IPS-20b (cell line): Measurements from ENCODE around the gene FAU.

Experiments
- H3K27ac ChIP-seq: one replicate; pipeline ENCODE4 v1.5.1; 2013; ENCODE audit warnings: low read length
- H3K27me3 ChIP-seq: 2 replicates; pipeline ENCODE4 v1.6.1; 2013; ENCODE audit warnings: mild to moderate bottlenecking, low read length, inconsistent platforms; ENCODE audit not compliant: insufficient read depth
- H3K36me3 ChIP-seq: 2 replicates; pipeline ENCODE4 v1.6.1; 2013; ENCODE audit warnings: low read depth, mild to moderate bottlenecking, inconsistent platforms, low read length, moderate library complexity; ENCODE audit not compliant: insufficient read depth
- H3K4me1 ChIP-seq: 2 replicates; pipeline ENCODE4 v1.6.1; 2013; ENCODE audit warnings: mild to moderate bottlenecking, control low read depth, inconsistent platforms, low read length, moderate library complexity; ENCODE audit not compliant: insufficient read depth
- H3K4me3 ChIP-seq: 2 replicates; pipeline ENCODE4 v1.5.1; 2013; ENCODE audit warnings: mild to moderate bottlenecking, low read length, inconsistent platforms
- H3K9ac ChIP-seq: 2 replicates; pipeline ENCODE4 v1.6.1; 2013; ENCODE audit warnings: low read depth, mild to moderate bottlenecking, inconsistent platforms, low read length, moderate library complexity
- H3K9me3 ChIP-seq: 2 replicates; pipeline ENCODE4 v1.6.1; 2013; ENCODE audit warnings: mild to moderate bottlenecking, low read depth, low read length, inconsistent platforms; ENCODE audit not compliant: insufficient read depth

Gene FAU

GRCh38 chr11:65116370-65117205, 5.3 kb downstream of the FAU start:
- Histone ChIP-seq H3K4me3 (peak overlapping the region; percentile 83), H3K27ac (no peak overlapping the region), H3K4me1 (peaks cover 7% of the 10 kb centered on the region; the same call in 1 of the 2 replicates), H3K9me3 (no peaks in the 10 kb centered on the region), H3K9ac (peak overlapping the region; percentile 92), H3K27me3 (no peaks in the 10 kb centered on the region), H3K36me3 (peaks cover 41% of the 10 kb centered on the region)

DNA sequence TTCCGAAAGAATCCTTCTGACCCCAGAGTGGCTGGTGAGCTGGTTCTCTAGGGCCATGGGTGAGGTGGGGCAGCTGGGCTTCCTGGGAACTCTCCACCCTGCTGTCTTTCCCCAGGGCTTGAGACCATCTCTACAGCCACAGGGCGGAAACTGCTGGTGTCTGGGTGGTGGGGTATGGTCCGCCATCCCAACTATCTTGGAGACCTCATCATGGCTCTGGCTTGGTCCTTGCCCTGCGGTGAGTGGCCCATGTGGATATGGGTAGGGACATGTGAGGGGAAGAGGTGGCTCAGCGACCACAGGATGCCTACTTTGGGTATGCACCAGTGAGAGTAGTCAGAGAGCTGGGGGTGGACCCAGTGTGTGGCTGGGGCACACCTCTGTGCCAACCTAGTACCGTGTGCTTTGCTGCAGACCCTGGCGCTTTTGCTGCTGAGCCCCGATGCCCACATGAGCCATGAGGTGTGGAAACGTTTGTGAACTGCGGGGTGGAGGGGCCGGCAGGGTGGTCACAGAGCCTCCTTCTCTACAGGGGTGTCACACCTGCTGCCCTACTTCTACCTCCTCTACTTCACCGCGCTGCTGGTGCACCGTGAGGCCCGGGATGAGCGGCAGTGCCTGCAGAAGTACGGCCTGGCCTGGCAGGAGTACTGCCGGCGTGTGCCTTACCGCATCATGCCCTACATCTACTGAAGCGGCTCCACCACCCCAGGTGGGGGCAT, 6.4 kb downstream of the FAU start:
- Histone ChIP-seq H3K4me3 (no peak overlapping the region), H3K9me3 (no peaks in the 10 kb centered on the region), H3K9ac (no peak overlapping the region), H3K27ac (no peak overlapping the region), H3K4me1 (peaks cover 5% of the 10 kb centered on the region; the same call in 1 of the 2 replicates), H3K27me3 (no peaks in the 10 kb centered on the region), H3K36me3 (peaks cover 33% of the 10 kb centered on the region)

- no peaks in the 10 kb centered on the region for H3K9me3 ChIP-seq
- H3K4me3 ChIP-seq = no peak overlapping the region
- H3K27ac ChIP-seq = no peak overlapping the region
- H3K9ac ChIP-seq = no peak overlapping the region
- H3K36me3 ChIP-seq = peaks cover 24% of the 10 kb centered on the region
- no peaks in the 10 kb centered on the region for H3K27me3 ChIP-seq
- H3K4me1 ChIP-seq = peaks cover 5% of the 10 kb centered on the region; the same call in 1 of the 2 replicates
These were observed 7.3 kb downstream of the FAU start for GRCh38 chr11:65114538-65115171.

GRCh38 chr11:65113839-65114238, 8.1 kb downstream of the FAU start:
- H3K4me3 ChIP-seq = no peak overlapping the region
- H3K27me3 ChIP-seq = no peaks in the 10 kb centered on the region
- H3K9me3 ChIP-seq = no peaks in the 10 kb centered on the region
- peaks cover 5% of the 10 kb centered on the region; the same call in 1 of the 2 replicates for H3K4me1 ChIP-seq
- H3K36me3 ChIP-seq = peaks cover 22% of the 10 kb centered on the region
- peak overlapping the region; percentile 95; the same call in 1 of the 2 replicates for H3K9ac ChIP-seq
- no peak overlapping the region for H3K27ac ChIP-seq

- no peak overlapping the region for H3K27ac ChIP-seq
- H3K4me1 ChIP-seq = peaks cover 5% of the 10 kb centered on the region; the same call in 1 of the 2 replicates
- H3K4me3 ChIP-seq = peak overlapping the region; percentile 93
- peaks cover 21% of the 10 kb centered on the region for H3K36me3 ChIP-seq
- no peaks in the 10 kb centered on the region for H3K27me3 ChIP-seq
- no peaks in the 10 kb centered on the region for H3K9me3 ChIP-seq
- peak overlapping the region; percentile 95; the same call in 1 of the 2 replicates for H3K9ac ChIP-seq
These were observed 8.6 kb downstream of the FAU start for GRCh38 chr11:65113361-65113756.

DNA sequence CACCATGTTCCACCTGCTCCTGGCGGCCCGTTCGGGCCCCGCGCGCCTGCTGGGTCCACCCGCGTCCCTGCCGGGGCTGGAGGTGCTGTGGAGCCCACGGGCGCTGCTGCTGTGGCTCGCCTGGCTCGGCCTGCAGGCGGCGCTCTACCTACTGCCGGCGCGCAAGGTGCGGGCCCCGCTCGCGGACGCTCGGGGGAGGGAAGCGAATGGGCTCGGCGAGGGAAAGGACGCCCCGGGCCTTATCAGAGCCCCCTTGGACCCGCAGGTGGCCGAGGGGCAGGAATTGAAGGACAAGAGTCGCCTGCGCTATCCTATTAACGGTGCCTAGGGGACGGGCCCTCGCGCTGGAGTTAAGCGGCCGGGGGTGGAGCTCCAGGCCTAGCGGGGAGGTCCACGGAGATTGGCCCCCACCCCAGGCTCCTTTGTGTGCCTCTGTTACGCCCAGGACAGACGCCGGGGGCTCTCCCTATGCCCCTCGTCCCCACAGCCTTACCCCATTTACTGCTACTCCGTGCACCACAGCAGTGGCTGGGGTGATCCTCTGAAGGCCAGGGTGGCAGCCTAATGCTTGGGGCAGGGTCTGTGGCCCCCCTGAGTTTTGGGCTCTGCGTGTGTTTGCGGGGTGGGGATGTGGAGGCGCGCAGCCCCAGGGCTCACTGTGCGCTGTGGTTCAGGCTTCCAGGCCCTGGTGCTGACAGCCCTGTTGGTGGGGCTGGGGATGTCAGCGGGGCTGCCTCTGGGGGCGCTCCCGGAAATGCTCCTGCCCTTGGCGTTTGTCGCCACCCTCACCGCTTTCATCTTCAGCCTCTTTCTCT, 9.2 kb downstream of the FAU start:
- Histone ChIP-seq H3K9me3 (no peaks in the 10 kb centered on the region), H3K36me3 (peaks cover 19% of the 10 kb centered on the region), H3K27me3 (no peaks in the 10 kb centered on the region), H3K4me1 (peaks cover 5% of the 10 kb centered on the region; the same call in 1 of the 2 replicates), H3K4me3 (peak overlapping the region; percentile 93), H3K9ac (peak overlapping the region; percentile 95), H3K27ac (no peak overlapping the region)

- H3K4me1 ChIP-seq = peaks cover 5% of the 10 kb centered on the region; the same call in 1 of the 2 replicates
- H3K27me3 ChIP-seq = no peaks in the 10 kb centered on the region
- H3K4me3 ChIP-seq = peak within 1 kb of the TSS; percentile 93
- peak within 1 kb of the TSS; percentile 95; the same call in 1 of the 2 replicates for H3K9ac ChIP-seq
- no peaks in the 10 kb centered on the region for H3K9me3 ChIP-seq
- peaks cover 21% of the 10 kb centered on the region for H3K36me3 ChIP-seq
- peak within 1 kb of the TSS; percentile 33 for H3K27ac ChIP-seq
These were observed 10.0 kb downstream of the FAU start, which contains the start of gene TM7SF2 for GRCh38 chr11:65111744-65112545. Gene TM7SF2, plus strand, starts transcription at chr11:65111872. Its CDS starts 144 bp downstream, at chr11:65112016.

DNA sequence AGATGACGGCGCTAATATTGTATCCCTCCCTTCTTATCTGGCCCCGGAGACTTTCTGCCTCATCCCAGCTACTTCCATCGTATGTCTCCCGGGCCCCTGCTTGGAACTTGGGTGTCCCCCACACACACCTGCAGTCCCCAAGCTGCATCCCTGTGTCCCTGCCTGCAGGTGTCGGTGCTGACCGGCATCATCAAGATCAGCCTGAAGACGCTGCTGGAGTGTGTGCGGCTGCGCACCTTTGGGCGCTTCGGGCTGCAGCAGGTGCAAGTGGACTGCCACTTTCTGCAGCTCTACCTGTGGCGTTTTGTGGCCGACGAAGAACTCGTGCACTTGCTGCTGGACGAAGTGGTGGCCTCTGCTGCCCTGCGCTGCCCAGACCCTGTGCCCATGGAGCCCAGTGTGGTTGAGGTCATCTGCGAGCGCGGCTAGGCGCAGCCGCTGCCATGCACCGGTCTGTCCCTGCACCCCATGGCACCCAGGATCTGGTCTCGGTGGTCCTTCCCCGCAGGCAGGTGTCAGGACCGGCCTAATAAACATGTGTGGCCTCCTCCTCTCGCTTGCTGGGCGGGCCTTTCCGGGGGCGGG, 10.7 kb downstream of the FAU start:
- H3K36me3 ChIP-seq = peaks cover 21% of the 10 kb centered on the region

GRCh38 chr11:65110354-65110861, 11.5 kb downstream of the FAU start:
- Histone ChIP-seq H3K36me3 (peaks cover 14% of the 10 kb centered on the region), H3K9me3 (no peaks in the 10 kb centered on the region), H3K27ac (no peak overlapping the region), H3K4me3 (no peak overlapping the region), H3K9ac (no peak overlapping the region), H3K27me3 (no peaks in the 10 kb centered on the region), H3K4me1 (peaks cover 5% of the 10 kb centered on the region; the same call in 1 of the 2 replicates)

More for the DNA sequence above, 10.7 kb downstream of the FAU start:
- H3K27me3 ChIP-seq = no peaks in the 10 kb centered on the region
- H3K4me3 ChIP-seq = peak overlapping the region; percentile 41; the same call in 1 of the 2 replicates
- no peak overlapping the region for H3K27ac ChIP-seq
- peaks cover 5% of the 10 kb centered on the region; the same call in 1 of the 2 replicates for H3K4me1 ChIP-seq
- H3K9me3 ChIP-seq = no peaks in the 10 kb centered on the region
- H3K9ac ChIP-seq = no peak overlapping the region
